Neural cell (in vitro differentiated cells): Measurements from ENCODE around the gene CHN1.

Source experiments
- EP300 ChIP-seq: fragments of 450-650 bp; conservative IDR thresholded peaks from 2 replicates; pipeline ENCODE4 v1.6.1; 2014; ENCODE audit warnings: antibody characterized with exemption, mild to moderate bottlenecking, moderate library complexity; ENCODE audit not compliant: poor library complexity, severe bottlenecking
- EZH2 ChIP-seq: fragments of 200-600, 300-800 bp; shearing (Covaris generic), sonication (generic); IDR thresholded peaks from 2 replicates; pipeline ENCODE4 v1.6.1; 2014; ENCODE audit warnings: antibody characterized with exemption, low read length, borderline replicate concordance, mild to moderate bottlenecking; ENCODE audit not compliant: insufficient read depth, poor library complexity, severe bottlenecking
- POLR2AphosphoS5 ChIP-seq: IDR thresholded peaks from 2 replicates; pipeline ENCODE4 v1.6.1; 2012
- RAD21 ChIP-seq: fragments of 450-650 bp; conservative IDR thresholded peaks from 2 replicates; pipeline ENCODE4 v1.6.1; 2014; ENCODE audit warnings: antibody characterized with exemption, mild to moderate bottlenecking, moderate library complexity
- TF ChIP-seq, protein P1 (sequence below): fragments of 450-650 bp; IDR thresholded peaks from 2 replicates; pipeline ENCODE4 v1.5.1; 2014; ENCODE audit warnings: antibody characterized with exemption, mild to moderate bottlenecking, moderate library complexity; ENCODE audit not compliant: poor library complexity, severe bottlenecking

DNA sequence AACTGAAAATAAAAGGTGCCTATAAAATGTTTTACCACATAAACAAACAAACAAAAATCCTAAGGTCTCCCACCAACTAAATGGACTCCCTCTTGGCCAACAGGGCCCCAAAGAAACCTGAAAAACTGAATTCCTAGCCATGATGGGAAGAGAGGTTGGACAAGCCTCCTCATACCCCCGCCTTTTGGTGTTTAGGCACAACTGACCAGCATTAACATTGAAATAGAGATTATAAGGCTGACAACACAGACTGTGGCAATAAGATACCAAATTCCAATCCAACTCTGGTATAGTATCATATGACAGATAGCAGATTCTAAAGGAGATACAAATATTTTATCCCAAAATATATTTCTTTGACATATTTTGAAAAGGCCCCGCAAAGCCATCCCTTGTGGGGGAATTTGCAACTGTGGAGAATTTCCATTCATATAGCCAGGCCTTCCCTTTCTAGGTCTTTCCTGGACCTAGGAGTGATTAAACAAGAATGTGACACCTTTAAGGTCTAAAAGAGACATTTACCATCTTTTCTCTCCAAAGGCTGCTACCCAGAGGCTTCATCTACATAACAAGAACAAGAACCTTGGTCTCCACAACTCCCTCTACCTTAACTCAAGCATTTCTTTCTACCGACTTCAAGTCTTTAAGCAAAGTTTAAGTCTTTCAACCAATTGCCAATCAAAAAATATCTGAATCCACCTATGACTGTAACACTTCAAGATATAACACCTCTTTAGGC is 80.0 kb downstream of the CHN1 start:
- TF ChIP-seq, protein P1, sequence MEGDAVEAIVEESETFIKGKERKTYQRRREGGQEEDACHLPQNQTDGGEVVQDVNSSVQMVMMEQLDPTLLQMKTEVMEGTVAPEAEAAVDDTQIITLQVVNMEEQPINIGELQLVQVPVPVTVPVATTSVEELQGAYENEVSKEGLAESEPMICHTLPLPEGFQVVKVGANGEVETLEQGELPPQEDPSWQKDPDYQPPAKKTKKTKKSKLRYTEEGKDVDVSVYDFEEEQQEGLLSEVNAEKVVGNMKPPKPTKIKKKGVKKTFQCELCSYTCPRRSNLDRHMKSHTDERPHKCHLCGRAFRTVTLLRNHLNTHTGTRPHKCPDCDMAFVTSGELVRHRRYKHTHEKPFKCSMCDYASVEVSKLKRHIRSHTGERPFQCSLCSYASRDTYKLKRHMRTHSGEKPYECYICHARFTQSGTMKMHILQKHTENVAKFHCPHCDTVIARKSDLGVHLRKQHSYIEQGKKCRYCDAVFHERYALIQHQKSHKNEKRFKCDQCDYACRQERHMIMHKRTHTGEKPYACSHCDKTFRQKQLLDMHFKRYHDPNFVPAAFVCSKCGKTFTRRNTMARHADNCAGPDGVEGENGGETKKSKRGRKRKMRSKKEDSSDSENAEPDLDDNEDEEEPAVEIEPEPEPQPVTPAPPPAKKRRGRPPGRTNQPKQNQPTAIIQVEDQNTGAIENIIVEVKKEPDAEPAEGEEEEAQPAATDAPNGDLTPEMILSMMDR = no peak
- TF ChIP-seq EZH2 (no peak), RAD21 (no peak), POLR2AphosphoS5 (no peak), EP300 (no peak)
